ENCODE measurements around the gene SLC44A3.

DNA sequence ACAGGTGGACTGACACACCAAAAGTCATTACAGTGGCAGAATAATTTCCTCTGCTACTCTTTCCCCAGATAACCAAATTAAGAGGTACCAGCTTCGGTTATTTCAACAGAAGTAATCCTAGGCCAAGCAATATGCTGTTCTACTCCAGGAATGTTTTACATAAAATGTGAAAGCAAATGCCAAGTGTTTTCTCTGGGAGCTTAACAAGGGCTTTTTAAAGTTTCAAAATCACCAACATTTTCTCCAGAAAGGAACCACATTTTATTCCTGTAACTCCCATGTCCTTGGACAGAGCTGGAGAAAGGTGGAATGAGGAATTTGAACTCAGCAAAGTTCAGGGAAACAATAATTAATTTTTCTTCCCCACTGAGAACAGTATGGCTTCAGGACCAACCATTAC, 79.6 kb downstream of the SLC44A3 start:
- TF ChIP-seq, protein P1, sequence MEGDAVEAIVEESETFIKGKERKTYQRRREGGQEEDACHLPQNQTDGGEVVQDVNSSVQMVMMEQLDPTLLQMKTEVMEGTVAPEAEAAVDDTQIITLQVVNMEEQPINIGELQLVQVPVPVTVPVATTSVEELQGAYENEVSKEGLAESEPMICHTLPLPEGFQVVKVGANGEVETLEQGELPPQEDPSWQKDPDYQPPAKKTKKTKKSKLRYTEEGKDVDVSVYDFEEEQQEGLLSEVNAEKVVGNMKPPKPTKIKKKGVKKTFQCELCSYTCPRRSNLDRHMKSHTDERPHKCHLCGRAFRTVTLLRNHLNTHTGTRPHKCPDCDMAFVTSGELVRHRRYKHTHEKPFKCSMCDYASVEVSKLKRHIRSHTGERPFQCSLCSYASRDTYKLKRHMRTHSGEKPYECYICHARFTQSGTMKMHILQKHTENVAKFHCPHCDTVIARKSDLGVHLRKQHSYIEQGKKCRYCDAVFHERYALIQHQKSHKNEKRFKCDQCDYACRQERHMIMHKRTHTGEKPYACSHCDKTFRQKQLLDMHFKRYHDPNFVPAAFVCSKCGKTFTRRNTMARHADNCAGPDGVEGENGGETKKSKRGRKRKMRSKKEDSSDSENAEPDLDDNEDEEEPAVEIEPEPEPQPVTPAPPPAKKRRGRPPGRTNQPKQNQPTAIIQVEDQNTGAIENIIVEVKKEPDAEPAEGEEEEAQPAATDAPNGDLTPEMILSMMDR (IDR thresholded peaks at IDR 0.05 in 8 of 11, conservative IDR thresholded peaks at IDR 0.05 in 3 of 11), result no peak
- no peak for TF ChIP-seq POLR2A (IDR thresholded peaks at IDR 0.05)

All from spleen (tissue), 7 donors.